Hematopoietic multipotent progenitor cell treated with erythropoietin and hydrocortisone succinate and interleukin-3 and kit ligand, for 15 days (in vitro differentiated cells): ENCODE data around the gene MSRB1.

Source experiments
- DNase-seq: peaks from one replicate; pipeline ENCODE4 v3.0.0-alpha.2; 2015; ENCODE audit warnings: low spot score

MSRB1 gene

DNA sequence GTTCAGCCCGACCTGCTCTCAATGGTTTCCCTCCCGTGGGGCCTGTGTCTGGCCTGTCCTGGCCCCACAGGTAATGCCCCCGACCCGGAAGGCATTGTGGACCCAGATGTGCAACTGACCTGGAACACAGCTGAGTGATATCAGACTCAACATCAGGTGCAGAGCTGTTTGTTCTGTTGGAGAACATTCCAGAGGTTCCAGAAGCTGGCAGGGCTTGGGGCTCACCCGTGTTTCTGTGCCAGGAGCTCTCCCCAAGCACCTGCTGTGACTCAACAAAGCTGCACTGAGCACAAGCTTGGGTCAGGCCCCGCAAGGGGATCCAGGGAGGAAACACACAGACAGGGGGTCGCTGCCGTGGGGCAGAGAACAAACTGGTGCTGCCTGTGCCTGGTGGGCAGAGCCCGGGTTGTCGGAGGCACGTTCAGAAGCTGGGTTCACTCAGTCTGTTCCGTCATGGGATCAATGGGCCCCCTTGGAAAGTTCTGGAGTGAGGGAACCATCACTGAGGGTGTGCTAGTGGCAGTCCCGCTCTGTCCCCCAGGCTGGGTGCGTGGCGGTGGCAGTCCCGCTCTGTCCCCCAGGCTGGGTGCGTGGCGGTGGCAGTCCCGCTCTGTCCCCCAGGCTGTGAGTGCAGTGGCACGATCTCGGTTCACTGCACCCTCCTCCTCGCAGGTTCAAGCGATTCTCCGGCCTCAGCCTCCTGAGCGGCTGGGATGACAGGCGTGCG lies 46.9 kb downstream of the MSRB1 start:
- no peak for DNase-seq

DNA sequence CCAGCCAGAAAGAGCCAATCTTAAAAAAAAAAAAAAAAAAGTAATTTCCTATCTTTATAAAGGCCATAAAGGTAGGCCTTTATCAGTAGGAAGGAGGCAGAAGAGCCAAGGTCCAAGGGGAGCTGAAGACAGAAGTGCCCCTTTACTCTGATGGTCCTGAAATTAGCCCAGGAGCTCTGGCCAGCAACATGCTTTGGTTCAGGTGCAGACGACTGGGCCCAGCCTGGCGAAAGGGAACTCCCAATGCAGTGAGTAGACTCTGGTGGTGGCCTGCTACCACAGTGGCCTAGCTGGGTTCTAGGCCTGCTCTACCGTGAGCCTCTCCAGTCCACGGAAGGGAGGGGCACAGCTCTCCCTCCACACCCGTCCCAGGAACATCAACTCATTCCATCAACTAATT lies 47.9 kb downstream of the MSRB1 start:
- no peak for DNase-seq

DNA sequence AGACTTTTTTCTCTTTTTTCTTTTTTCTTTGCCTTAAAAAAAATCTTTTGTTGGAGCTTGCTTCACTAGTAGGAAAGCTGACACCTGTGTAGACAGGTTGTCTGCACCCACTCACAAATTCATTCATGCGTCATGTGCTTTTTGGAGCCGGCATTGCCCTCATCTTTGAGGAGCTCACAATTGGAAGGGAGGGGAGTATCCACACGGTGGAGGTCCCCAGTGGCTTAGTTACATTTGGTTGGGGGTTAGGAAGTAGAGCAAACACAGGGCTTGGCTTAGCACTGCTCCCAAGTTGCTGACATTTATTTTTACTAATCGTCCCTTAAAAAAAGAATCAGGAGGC lies 52.3 kb downstream of the MSRB1 start:
- no peak for DNase-seq

DNA sequence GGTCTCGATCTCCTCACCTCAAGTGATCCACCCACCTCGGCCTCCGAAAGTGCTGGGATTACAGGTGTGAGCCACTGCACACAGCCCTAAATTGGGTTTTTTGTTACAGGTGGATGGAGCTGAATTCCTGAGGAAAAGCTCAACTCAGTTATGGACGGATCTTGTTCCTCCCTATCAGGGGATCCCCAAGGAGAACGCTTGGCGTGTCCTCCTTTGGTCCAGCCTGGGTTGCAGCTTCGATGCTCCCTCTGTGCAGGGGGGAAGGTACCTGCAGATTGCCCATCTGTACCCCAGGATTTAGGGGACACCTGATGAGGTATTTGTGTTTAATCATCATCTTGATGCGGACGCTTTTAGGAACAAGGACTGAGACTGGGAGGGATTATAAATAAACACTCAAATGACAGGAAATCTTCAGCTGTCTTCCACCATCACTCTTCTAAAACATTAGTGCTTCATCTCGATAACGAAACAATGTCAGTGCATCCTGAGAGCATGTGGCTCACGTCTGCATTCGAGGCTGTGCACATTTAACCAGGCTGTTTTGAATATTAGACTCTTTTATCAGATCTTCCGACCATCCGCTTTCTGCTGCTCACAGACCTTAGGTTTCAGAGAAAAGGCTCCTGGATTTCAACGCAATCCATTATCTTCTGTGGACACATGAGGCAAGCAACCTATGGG lies 52.8 kb downstream of the MSRB1 start:
- DNase-seq = no peak
